H9 (cell line): ENCODE measurements around the gene IL11RA. TPM values are rescaled to one million over a fixed set of nuclear protein-coding genes. Genes with fewer than 3 reads are reported as not detected.

ENCODE experiments used
- DNase-seq: peaks from one replicate; pipeline ENCODE4 v3.0.0-alpha.2; 2017
- H2AFZ ChIP-seq: one replicate; pipeline ENCODE4 v1.6.1; 2013; ENCODE audit warnings: mild to moderate bottlenecking, low read length, control low read depth, moderate library complexity
- H2AK5ac ChIP-seq: 2 replicates; pipeline ENCODE4 v1.6.1; 2013; ENCODE audit warnings: low read length, control low read depth, mixed read lengths; ENCODE audit not compliant: insufficient read length
- H2BK120ac ChIP-seq: one replicate; pipeline ENCODE4 v1.6.1; 2013; ENCODE audit warnings: low read depth, mild to moderate bottlenecking, low read length, control low read depth, inconsistent platforms; ENCODE audit not compliant: poor library complexity, severe bottlenecking
- H2BK12ac ChIP-seq: 2 replicates; pipeline ENCODE4 v1.6.1; 2013; ENCODE audit warnings: low read length, control low read depth, mixed read lengths, low read depth; ENCODE audit not compliant: insufficient read length
- H2BK15ac ChIP-seq: 2 replicates; pipeline ENCODE4 v1.6.1; 2013; ENCODE audit warnings: low read depth, low read length, control low read depth
- H2BK20ac ChIP-seq: one replicate; pipeline ENCODE4 v1.6.1; 2013; ENCODE audit warnings: low read depth, mild to moderate bottlenecking, low read length, control low read depth, inconsistent platforms; ENCODE audit not compliant: poor library complexity, severe bottlenecking
- H2BK5ac ChIP-seq: 2 replicates; pipeline ENCODE4 v1.6.1; 2013; ENCODE audit warnings: low read length, control low read depth, mixed read lengths; ENCODE audit not compliant: insufficient read length
- H3K14ac ChIP-seq: 2 replicates; pipeline ENCODE4 v1.6.1; 2013; ENCODE audit warnings: low read length, control low read depth; ENCODE audit not compliant: insufficient read depth
- H3K18ac ChIP-seq: 2 replicates; pipeline ENCODE4 v1.6.1; 2013; ENCODE audit warnings: low read depth, mild to moderate bottlenecking, mixed read lengths, low read length, control low read depth; ENCODE audit not compliant: insufficient read length
- H3K23ac ChIP-seq: 2 replicates; pipeline ENCODE4 v1.6.1; 2013; ENCODE audit warnings: low read length, control low read depth, mixed read lengths, low read depth; ENCODE audit not compliant: insufficient read length
- H3K23me2 ChIP-seq: 2 replicates; pipeline ENCODE4 v1.6.1; 2013; ENCODE audit warnings: low read depth, mild to moderate bottlenecking, mixed read lengths, low read length, control low read depth; ENCODE audit not compliant: insufficient read length, poor library complexity, severe bottlenecking
- H3K27ac ChIP-seq: 2 replicates; pipeline ENCODE4 v1.5.1; 2013; ENCODE audit warnings: low read length, control low read depth, mixed read lengths, low read depth; ENCODE audit not compliant: insufficient read length
- H3K27me3 ChIP-seq: 2 replicates; pipeline ENCODE4 v1.6.1; 2013; ENCODE audit warnings: low read length, control low read depth, inconsistent platforms; ENCODE audit not compliant: insufficient read depth
- H3K4ac ChIP-seq: 2 replicates; pipeline ENCODE4 v1.6.1; 2013; ENCODE audit warnings: low read depth, mild to moderate bottlenecking, control low read depth, inconsistent platforms, low read length, moderate library complexity
- H3K4me1 ChIP-seq: 2 replicates; pipeline ENCODE4 v1.6.1; 2013; ENCODE audit warnings: low read length, control low read depth, inconsistent platforms; ENCODE audit not compliant: insufficient read depth
- H3K4me2 ChIP-seq: 2 replicates; pipeline ENCODE4 v1.6.1; 2013; ENCODE audit warnings: low read length, control low read depth, mixed read lengths; ENCODE audit not compliant: insufficient read length, insufficient read depth
- H3K56ac ChIP-seq: 2 replicates; pipeline ENCODE4 v1.6.1; 2013; ENCODE audit warnings: low read depth, mild to moderate bottlenecking, mixed read lengths, low read length, control low read depth; ENCODE audit not compliant: insufficient read length
- H3K79me1 ChIP-seq: 2 replicates; pipeline ENCODE4 v1.6.1; 2013; ENCODE audit warnings: low read depth, mild to moderate bottlenecking, moderate library complexity, low read length, control low read depth, inconsistent platforms; ENCODE audit not compliant: insufficient read depth, poor library complexity, severe bottlenecking
- H3K79me2 ChIP-seq: 2 replicates; pipeline ENCODE4 v1.6.1; 2013; ENCODE audit warnings: low read length, control low read depth, inconsistent platforms; ENCODE audit not compliant: insufficient read depth
- H3K9ac ChIP-seq: 2 replicates; pipeline ENCODE4 v1.6.1; 2013; ENCODE audit warnings: low read length, control low read depth, mixed read lengths; ENCODE audit not compliant: insufficient read length; ENCODE audit errors: extremely low read depth
- H3K9me3 ChIP-seq: one replicate; pipeline ENCODE4 v1.6.1; 2013; ENCODE audit warnings: low read depth, low read length, inconsistent platforms; ENCODE audit not compliant: control insufficient read depth
- H3T11ph ChIP-seq: one replicate; pipeline ENCODE4 v1.6.1; 2013; ENCODE audit warnings: mild to moderate bottlenecking, low read length, control low read depth, inconsistent platforms
- H4K20me1 ChIP-seq: one replicate; pipeline ENCODE4 v1.6.1; 2013; ENCODE audit not compliant: control insufficient read depth, insufficient read length, insufficient read depth
- H4K5ac ChIP-seq: 2 replicates; pipeline ENCODE4 v1.6.1; 2013; ENCODE audit warnings: low read depth, mild to moderate bottlenecking, mixed read lengths, low read length, control low read depth; ENCODE audit not compliant: insufficient read length
- H4K8ac ChIP-seq: replicated peaks from 2 replicates; pipeline ENCODE4 v1.6.1; 2013; ENCODE audit warnings: low read length, control low read depth, mixed read lengths, low read depth; ENCODE audit not compliant: insufficient read length
- H4K91ac ChIP-seq: 2 replicates; pipeline ENCODE4 v1.6.1; 2013; ENCODE audit warnings: low read depth, mild to moderate bottlenecking, moderate library complexity, mixed read lengths, low read length, control low read depth; ENCODE audit not compliant: insufficient read length
- H3K27ac Mint-ChIP-seq, 3 experiments: 2 replicates in 2 of 3; 3 replicates in 1 of 3; pipeline ENCODE4 v1.8.0; 2020 to 2021; ENCODE audit warnings: mixed read lengths in 3 of 3, mild to moderate bottlenecking in 1 of 3, moderate library complexity in 1 of 3
- H3K27me3 Mint-ChIP-seq: 2 replicates; pipeline ENCODE4 v1.8.0; 2021; ENCODE audit warnings: low read depth, mild to moderate bottlenecking, moderate library complexity, mixed read lengths
- H3K36me3 Mint-ChIP-seq, 3 experiments: 2 replicates in 2 of 3; 3 replicates in 1 of 3; pipeline ENCODE4 v1.8.0; 2020 to 2021; ENCODE audit warnings: low read depth in 3 of 3, mixed read lengths in 3 of 3; ENCODE audit not compliant: insufficient read depth in 1 of 3
- H3K4me1 Mint-ChIP-seq, 2 experiments: 2 replicates each; pipeline ENCODE4 v1.8.0; 2020; ENCODE audit warnings: mixed read lengths in 2 of 2
- H3K4me3 Mint-ChIP-seq, 2 experiments: 2 replicates in 1 of 2; 3 replicates in 1 of 2; pipeline ENCODE4 v1.8.0; 2020 to 2021; ENCODE audit warnings: mild to moderate bottlenecking in 2 of 2, mixed read lengths in 2 of 2, moderate library complexity in 1 of 2
- H3K9me3 Mint-ChIP-seq, 2 experiments: 2 replicates in 1 of 2; 3 replicates in 1 of 2; pipeline ENCODE4 v1.8.0; 2020; ENCODE audit warnings: mild to moderate bottlenecking in 2 of 2, mixed read lengths in 2 of 2, moderate library complexity in 1 of 2
- WGBS: extraction: QIAGEN DNeasy Blood & Tissue Kit; methylation state at CpG from one replicate; pipeline ENCODE4 v1.1.7; 2013; ENCODE audit warnings: missing lambda C conversion rate, low lambda C conversion rate, mixed read lengths; ENCODE audit not compliant: insufficient read length; ENCODE audit errors: extremely low coverage; 5-methylcytosine and 5-hydroxymethylcytosine counted together
- total RNA-seq: library from RNA; stranded (reverse); gene quantifications from 2 replicates; pipeline ENCODE4 v1.2.1, GENCODE V29; 2021
- TF ChIP-seq, protein P1 (sequence below): fragments of 200-600 bp; sonication (generic); conservative IDR thresholded peaks from 3 replicates; pipeline ENCODE4 v1.8.0; 2021; ENCODE audit warnings: antibody characterized with exemption, mild to moderate bottlenecking

Gene IL11RA
- total RNA-seq, 1 experiment from 2014 or later, result 8.7 TPM

DNA sequence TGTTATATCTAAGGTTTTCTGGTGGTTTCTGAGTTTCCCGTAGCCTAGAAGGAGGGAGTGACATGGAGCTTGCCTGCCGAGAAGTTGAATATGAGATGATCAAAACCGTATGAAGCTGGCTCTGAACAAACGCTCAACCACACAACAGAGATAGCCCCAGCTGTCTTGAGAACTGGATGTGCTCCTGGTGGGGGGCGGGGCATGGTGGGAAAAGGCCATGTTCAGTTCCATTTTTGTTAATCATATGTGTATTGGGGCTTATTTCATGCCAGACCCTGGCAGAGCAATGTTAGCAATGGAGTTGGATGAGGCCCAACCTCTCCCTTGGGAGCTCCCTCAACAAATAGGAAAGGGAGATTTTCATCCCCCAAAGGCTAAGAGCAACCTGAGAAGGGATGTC lies 34.2 kb downstream of the IL11RA start:
- Histone ChIP-seq H3K23me2 (no peaks in the 10 kb centered on the region), H3K18ac (no peak overlapping the region), H4K8ac (no peak overlapping the region), H3K4me1 (peaks cover 8% of the 10 kb centered on the region; the same call in 1 of the 2 replicates), H3K23ac (no peak overlapping the region), H3K27ac (no peak overlapping the region), H4K91ac (no peak overlapping the region), H4K20me1 (no peaks in the 10 kb centered on the region), H3K14ac (no peak overlapping the region), H3K4me2 (no peak overlapping the region), H3K79me1 (no peaks in the 10 kb centered on the region), H2BK20ac (no peak overlapping the region), H3K4ac (no peak overlapping the region), H3T11ph (no peak overlapping the region), H4K5ac (no peak overlapping the region), H3K79me2 (no peaks in the 10 kb centered on the region), H2BK5ac (no peak overlapping the region), H2BK12ac (no peak overlapping the region), H3K9ac (no peak overlapping the region), H2BK120ac (no peak overlapping the region), H3K56ac (no peak overlapping the region), H2AK5ac (no peak overlapping the region), H3K27me3 (no peaks in the 10 kb centered on the region), H3K9me3 (no peaks in the 10 kb centered on the region), H2BK15ac (no peak overlapping the region), H2AFZ (no peak overlapping the region)
- H3K4me1 Mint-ChIP-seq, result peaks cover 13 to 17% of the 10 kb centered on the region in 2 experiments
- WGBS, result no CpG with 5 or more reads among the region's 5 CpGs
- no peak overlapping the region for H3K4me3 Mint-ChIP-seq
- TF ChIP-seq, protein P1, sequence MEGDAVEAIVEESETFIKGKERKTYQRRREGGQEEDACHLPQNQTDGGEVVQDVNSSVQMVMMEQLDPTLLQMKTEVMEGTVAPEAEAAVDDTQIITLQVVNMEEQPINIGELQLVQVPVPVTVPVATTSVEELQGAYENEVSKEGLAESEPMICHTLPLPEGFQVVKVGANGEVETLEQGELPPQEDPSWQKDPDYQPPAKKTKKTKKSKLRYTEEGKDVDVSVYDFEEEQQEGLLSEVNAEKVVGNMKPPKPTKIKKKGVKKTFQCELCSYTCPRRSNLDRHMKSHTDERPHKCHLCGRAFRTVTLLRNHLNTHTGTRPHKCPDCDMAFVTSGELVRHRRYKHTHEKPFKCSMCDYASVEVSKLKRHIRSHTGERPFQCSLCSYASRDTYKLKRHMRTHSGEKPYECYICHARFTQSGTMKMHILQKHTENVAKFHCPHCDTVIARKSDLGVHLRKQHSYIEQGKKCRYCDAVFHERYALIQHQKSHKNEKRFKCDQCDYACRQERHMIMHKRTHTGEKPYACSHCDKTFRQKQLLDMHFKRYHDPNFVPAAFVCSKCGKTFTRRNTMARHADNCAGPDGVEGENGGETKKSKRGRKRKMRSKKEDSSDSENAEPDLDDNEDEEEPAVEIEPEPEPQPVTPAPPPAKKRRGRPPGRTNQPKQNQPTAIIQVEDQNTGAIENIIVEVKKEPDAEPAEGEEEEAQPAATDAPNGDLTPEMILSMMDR, result no peak
- no peaks in the 10 kb centered on the region; the same call in none of the 2 replicates for H3K27me3 Mint-ChIP-seq
- no peaks in the 10 kb centered on the region for H3K9me3 Mint-ChIP-seq
- no peak overlapping the region for H3K27ac Mint-ChIP-seq
- DNase-seq, result no peak
- no peaks in the 10 kb centered on the region; a peak in 1 of 7 replicates for H3K36me3 Mint-ChIP-seq
